Brain microvascular endothelial cell (primary cell): ENCODE measurements around the gene GRAP.

Experiments used
- DNase-seq: peaks from one replicate; pipeline ENCODE4 v3.0.0-alpha.2; 2020
- H3K27ac ChIP-seq: fragments of 250-450 bp; sonication (Bioruptor Pico); 2 replicates; pipeline ENCODE4 v1.5.1; 2020; ENCODE audit warnings: mild to moderate bottlenecking, moderate library complexity
- H3K27me3 ChIP-seq: fragments of 250-450 bp; sonication (Bioruptor Pico); replicated peaks from 2 replicates; pipeline ENCODE4 v1.5.1; 2020; ENCODE audit warnings: mild to moderate bottlenecking
- H3K36me3 ChIP-seq: fragments of 250-450 bp; sonication (Bioruptor Pico); replicated peaks from 2 replicates; pipeline ENCODE4 v1.5.1; 2020; ENCODE audit warnings: mild to moderate bottlenecking
- H3K4me3 ChIP-seq: 2 replicates; pipeline ENCODE4 v1.5.1; 2011; ENCODE audit warnings: low read depth, mild to moderate bottlenecking, control low read depth, low read length, moderate library complexity
- CTCF ChIP-seq: IDR thresholded peaks from 2 replicates; pipeline ENCODE4 v1.5.1; 2011; ENCODE audit warnings: low read depth, mild to moderate bottlenecking, moderate library complexity, low read length, control low read depth, inconsistent platforms; ENCODE audit errors: missing control alignments
- in situ Hi-C: cut with HindIII; loops from 2 replicates; pipeline ENCODE4 v1.10.0; 2017; ENCODE audit warnings: low sequenced_read_pairs, low pct_ligation_motif_present

Gene GRAP

GRCh38 chr17:18999911-19000310 is 46.8 kb downstream of the GRAP start:
- Histone ChIP-seq H3K36me3 (peaks cover 2% of the 10 kb centered on the region), H3K27me3 (no peaks in the 10 kb centered on the region), H3K4me3 (no peak overlapping the region), H3K27ac (no peak overlapping the region)
- no peak for DNase-seq
- in situ Hi-C loops: no loop called here
- no peak for TF ChIP-seq CTCF

- H3K27me3 ChIP-seq: no peaks in the 10 kb centered on the region
- in situ Hi-C loops: no loop called here
- no peak overlapping the region for H3K4me3 ChIP-seq
- H3K36me3 ChIP-seq: peaks cover 2% of the 10 kb centered on the region
- H3K27ac ChIP-seq: no peak overlapping the region
- TF ChIP-seq CTCF: no peak
- no peak for DNase-seq
Measured at GRCh38 chr17:18999394-18999793, 47.4 kb downstream of the GRAP start.

- Histone ChIP-seq H3K4me3 (no peak overlapping the region), H3K27ac (no peak overlapping the region), H3K36me3 (peaks cover 2% of the 10 kb centered on the region), H3K27me3 (no peaks in the 10 kb centered on the region)
- DNase-seq: no peak
- TF ChIP-seq CTCF: no peak
- in situ Hi-C loops: no loop called here
Measured at GRCh38 chr17:18997650-18998196, 49.0 kb downstream of the GRAP start.

GRCh38 chr17:18996458-18996857 is 50.3 kb downstream of the GRAP start:
- DNase-seq: no peak
- Histone ChIP-seq H3K27me3 (no peaks in the 10 kb centered on the region), H3K4me3 (no peak overlapping the region), H3K36me3 (peaks cover 2% of the 10 kb centered on the region), H3K27ac (no peak overlapping the region)
- in situ Hi-C loops: no loop called here
- no peak for TF ChIP-seq CTCF

GRCh38 chr17:18995220-18995619 is 51.5 kb downstream of the GRAP start:
- Histone ChIP-seq H3K36me3 (peaks cover 2% of the 10 kb centered on the region), H3K27ac (no peak overlapping the region), H3K4me3 (no peak overlapping the region), H3K27me3 (no peaks in the 10 kb centered on the region)
- no peak for TF ChIP-seq CTCF
- in situ Hi-C loops: no loop called here
- no peak for DNase-seq

GRCh38 chr17:18994631-18995030 is 52.1 kb downstream of the GRAP start:
- peak overlapping the region; percentile 24 for H3K27ac ChIP-seq
- in situ Hi-C loops: no loop called here
- DNase-seq: no peak
- no peaks in the 10 kb centered on the region for H3K27me3 ChIP-seq
- H3K4me3 ChIP-seq: no peak overlapping the region
- peaks cover 2% of the 10 kb centered on the region for H3K36me3 ChIP-seq
- no peak for TF ChIP-seq CTCF
